Keratinocyte (primary cell): ENCODE data around the gene OR4S1.

ENCODE experiments used
- CTCF ChIP-seq, 3 experiments: IDR thresholded peaks in 1 of 3; conservative IDR thresholded peaks in 1 of 3; optimal IDR thresholded peaks in 1 of 3; 2 replicates in 2 of 3; 3 replicates in 1 of 3; pipeline versions ENCODE3 to v1.5.1; 2011; ENCODE audit warnings: low read length in 3 of 3, mild to moderate bottlenecking in 3 of 3, moderate library complexity in 2 of 3, control low read depth in 1 of 3, inconsistent platforms in 1 of 3; ENCODE audit not compliant: insufficient read depth in 2 of 3; ENCODE audit errors: extremely low read depth in 1 of 3
- EZH2 ChIP-seq: IDR thresholded peaks from one replicate; pipeline ENCODE4 v1.6.1; 2012; ENCODE audit warnings: inconsistent platforms, mild to moderate bottlenecking, low read length, moderate library complexity

DNA sequence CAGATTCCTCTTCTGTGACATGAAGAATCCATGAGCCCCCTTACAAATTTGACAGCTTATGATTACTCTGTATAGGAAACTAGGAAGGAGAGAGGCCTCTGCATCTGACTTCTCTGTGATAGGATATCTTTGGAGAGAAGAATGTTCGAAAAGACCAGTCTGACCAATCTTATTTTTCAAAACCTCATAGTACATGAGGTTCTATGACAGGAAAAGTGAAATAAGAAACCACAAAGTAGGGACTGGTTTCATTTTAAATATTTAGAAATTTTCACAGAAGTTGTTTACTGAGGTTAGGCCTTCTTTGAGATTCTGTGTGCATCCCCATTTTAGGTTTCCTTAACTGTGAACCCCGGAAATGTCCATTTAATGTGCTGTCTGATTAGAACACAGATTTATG, 44.4 kb upstream of the OR4S1 start:
- TF ChIP-seq CTCF (optimal IDR thresholded peaks at IDR 0.05 in 1 of 3, IDR thresholded peaks at IDR 0.05 in 1 of 3, conservative IDR thresholded peaks at IDR 0.05 in 1 of 3; ENCODE audit: extremely low read depth in 1 of 3, insufficient read depth in 2 of 3, low read length in 3 of 3) (no peak), EZH2 (no peak)
